HG03432 (cell line): ENCODE results near the gene DEFB121.
"Not testable (repeated sequence)": the region's sequence is repeated elsewhere in the genome, so short reads cannot be mapped to it uniquely, and the experiment has no call there.

ENCODE experiments used
- ATAC-seq: cut with Tn5 transposase; IDR thresholded peaks from one replicate; pipeline ENCODE4 v1.9.1; 2021; ENCODE audit warnings: mild to moderate bottlenecking, moderate library complexity; ENCODE audit not compliant: unreplicated experiment

The DEFB121 gene, protein sequence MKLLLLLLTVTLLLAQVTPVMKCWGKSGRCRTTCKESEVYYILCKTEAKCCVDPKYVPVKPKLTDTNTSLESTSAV

DNA sequence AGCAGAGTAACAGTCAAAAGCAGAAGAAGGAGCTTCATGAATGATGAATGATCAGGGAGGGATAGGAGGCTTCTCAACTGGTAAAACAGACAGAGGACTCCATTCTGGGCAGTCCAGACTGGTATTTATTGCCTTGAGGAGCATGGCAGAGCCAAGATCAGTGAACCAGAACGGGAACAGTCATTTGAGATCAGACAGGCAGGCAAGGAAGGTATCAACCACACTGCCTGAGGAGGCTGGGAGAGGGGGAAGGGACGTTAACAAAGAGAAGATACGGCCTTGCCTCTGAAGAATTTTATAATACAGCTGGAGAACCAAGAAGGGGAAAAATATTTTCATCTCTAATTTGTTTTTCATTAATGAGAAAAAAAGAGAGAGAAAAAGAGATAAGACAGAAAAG is at the start of gene DEFB121:
TSS of gene DEFB121 (minus strand) at position 101 of the 400 bp plus-strand sequence. CDS start at position 38, 63 bp downstream.
- no peak for ATAC-seq

DNA sequence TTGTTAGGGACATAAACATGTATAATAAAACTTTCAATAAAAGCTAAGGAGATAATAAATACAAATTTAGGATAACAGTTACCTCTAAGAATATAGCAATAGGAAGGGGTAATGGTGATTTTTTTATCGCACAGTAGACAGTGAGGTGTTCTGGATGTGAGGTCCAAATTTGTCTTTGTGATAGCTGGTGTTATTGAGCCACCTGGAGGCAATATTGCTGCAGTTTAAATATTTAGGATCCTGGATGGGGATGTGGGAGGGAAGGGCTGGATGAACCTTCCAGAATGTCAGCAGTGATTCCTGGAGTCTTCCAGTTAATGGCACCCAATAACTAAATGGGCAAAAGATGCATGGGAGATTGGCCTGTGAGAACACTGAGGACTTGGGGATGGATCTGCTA is 48.3 kb upstream of the DEFB121 start:
- ATAC-seq = no peak

DNA sequence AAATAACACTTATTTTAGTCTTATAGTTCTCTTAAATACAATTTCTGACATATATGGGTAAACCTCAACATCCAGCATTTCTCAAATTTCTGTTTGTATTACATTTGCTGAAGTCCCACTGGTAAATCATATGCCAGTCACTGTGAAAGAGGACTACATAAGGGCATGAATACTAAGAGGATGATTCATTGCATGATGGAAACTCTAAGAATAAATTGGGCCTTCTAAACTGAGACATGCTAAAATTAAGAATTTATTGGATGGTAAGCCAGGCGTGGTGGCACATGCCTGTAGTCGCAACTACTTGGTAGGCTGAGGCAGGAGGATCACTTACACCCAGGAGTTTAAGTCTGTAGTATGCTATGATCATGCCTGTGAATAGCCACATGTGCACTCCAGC is 46.6 kb upstream of the DEFB121 start:
- ATAC-seq = no peak

DNA sequence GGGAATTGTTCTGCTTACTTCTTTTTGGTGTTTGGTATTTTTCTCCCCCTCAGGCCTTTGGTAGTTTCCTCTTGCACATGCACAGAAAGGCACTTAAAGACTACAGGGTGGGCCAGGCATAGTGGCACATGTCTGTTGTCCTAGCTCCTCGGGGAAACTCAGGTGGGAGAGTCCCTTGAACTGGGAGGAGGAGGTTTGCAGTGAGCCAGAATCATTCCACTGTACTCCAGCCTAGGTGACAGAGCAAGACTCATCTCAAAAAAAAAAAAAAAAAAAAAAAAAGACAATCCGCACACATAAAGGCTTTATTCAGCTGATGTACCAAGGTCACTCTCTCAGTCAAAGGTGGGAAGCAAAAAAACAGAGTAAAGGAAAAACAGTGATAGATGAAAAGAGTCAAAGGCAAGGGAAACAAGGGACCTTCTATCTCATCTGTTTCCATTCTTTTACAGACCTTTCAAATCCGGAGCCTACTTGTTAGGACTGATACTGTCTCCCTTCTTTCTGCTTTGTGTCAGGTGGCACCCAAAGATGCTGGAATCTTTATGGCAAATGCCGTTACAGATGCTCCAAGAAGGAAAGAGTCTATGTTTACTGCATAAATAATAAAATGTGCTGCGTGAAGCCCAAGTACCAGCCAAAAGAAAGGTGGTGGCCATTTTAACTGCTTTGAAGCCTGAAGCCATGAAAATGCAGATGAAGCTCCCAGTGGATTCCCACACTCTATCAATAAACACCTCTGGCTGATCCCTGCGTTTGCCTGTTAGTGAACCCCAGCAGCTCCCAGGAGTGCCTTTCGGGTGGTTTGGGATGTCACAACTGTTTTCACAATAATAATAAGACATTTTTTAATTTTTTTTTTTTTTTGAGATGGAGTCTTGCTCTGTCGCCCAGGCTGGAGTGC is 43.7 kb upstream of the DEFB121 start:
- ATAC-seq = no peak

DNA sequence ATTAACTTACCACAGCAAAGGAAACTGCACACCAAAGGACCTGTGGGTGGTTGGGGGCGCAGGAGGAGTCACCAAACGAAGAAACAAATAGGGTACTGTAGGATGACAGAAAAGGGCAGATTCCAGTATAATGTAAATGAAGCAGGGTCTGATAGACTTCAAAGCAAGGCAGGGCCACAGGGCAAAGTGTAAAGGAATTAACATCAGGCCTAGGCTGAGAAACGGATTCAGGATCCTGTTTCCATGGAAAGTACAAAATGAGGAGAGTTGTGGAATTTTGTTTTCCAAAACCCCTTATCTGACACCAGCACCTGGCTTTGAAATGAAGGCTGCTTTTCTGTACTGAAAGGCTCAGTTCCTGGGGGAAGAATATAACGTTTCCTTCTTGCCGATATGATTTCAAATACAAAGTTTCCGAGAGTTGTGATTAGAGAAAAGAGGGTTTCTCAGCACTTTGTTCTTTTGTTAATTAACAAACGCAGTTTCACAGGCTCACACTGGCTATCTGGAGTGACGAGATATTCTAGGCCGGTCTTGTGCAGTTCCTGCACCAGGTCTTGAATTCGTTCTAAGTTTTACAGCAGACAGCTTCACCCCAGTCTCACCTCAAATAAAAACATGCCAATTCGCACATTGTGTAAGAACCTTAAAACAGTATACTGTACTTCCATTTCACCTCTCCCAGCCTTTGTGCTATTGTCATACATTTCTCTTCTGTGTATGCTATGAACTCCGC is 40.2 kb upstream of the DEFB121 start:
- ATAC-seq = no peak

DNA sequence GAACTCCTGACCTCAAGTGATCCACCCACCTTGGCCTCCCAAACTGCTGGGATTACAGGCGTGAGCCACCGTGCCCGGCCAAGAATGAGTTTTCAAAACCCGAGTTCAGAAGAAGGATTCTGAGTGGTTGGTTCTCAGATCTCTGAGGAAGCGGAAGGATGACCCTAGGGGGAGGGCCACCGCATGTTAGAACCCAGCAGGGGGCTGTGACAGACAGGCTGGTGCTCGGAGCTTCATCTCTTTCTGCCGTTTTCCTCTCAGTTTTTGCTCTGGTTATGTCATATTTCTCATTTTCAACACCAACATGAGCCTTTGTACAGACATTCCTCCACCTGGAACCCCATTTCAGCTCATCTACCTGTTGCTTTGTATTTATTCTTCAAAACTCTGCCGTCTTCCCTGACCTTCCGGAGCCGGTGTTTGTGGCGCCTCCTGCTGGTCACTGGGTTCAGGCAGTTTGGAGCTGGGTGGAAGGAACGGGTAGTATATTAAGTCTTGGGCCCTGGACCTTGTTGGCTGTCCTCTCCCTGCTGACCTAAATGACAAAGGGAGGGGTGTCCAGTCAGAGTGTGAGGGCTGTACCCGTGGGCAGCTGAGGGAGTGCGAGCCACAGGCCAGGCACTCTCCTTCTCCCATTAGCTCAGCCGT is 34.1 kb upstream of the DEFB121 start, which contains the start of gene DEFB123:
TSS of gene DEFB123 (plus strand) at position 621 of the 648 bp plus-strand sequence. CDS start 67 bp downstream, outside the sequence.
- ATAC-seq = no peak

DNA sequence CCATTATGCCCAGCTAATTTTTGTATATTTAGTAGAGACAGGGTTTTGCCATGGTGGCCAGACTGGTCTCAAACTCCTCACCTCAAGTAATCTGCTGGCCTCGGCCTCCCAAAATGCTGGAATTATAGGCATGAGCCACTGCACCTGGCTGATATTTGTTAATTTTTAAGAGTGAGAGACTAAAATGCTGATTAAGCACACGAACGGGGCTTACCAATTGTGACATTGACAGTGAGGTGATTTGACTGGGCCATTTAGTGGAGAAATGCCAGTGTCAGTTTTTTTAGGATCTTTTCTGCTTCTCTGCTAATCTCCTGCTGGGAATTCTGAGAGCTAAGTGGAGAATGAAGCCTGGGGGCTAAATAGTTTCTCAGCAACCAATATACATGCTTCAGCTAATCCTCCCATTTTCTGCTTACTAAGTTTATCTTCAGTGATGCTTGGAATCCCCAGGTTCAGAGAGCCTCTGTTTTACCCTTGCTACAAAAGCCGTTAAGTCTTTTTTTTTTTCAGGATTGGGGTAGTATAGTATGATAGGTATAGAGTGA is 24.6 kb upstream of the DEFB121 start:
- ATAC-seq = no peak

DNA sequence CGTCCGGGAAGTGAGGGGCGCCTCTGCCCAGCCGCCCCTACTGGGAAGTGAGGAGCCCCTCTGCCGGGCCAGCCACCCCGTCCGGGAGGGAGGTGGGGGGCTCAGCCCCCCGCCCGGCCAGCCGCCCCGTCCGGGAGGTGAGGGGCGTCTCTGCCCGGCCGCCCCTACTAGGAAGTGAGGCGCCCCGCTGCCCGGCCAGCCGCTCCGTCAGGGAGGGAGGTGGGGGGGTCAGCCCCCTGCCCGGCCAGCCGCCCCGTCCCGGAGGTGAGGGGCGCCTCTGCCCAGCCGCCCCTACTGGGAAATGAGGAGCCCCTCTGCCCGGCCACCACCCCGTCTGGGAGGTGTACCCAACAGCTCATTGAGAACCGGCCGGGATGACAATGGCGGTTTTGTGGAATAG is 21.6 kb upstream of the DEFB121 start:
- not testable (repeated sequence) for ATAC-seq

DNA sequence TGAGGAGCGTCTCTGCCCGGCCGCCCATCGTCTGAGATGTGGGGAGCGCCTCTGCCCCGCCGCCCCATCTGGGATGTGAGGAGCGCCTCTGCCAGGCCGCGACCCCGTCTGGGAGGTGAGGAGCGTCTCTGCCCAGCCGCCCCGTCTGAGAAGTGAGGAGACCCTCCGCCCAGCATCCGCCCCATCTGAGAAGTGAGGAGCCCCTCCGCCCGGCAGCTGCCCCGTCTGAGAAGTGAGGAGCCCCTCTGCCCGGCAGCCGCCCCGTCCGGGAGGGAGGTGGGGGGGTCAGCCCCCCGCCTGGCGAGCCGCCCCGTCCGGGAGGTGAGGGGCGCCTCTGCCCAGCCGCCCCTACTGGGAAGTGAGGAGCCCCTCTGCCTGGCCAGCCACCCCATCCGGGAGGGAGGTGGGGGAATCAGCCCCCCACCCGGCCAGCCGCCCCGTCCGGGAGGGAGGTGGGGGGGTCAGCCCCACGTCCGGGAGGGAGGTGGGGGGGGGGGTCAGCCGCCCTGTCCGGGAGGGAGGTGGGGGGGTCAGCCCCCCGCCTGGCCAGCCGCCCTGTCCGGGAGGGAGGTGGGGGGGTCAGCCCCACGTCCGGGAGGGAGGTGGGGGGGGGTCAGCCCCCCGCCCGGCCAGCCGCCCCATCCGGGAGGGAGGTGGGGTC is 21.0 kb upstream of the DEFB121 start:
- not testable (repeated sequence) for ATAC-seq

DNA sequence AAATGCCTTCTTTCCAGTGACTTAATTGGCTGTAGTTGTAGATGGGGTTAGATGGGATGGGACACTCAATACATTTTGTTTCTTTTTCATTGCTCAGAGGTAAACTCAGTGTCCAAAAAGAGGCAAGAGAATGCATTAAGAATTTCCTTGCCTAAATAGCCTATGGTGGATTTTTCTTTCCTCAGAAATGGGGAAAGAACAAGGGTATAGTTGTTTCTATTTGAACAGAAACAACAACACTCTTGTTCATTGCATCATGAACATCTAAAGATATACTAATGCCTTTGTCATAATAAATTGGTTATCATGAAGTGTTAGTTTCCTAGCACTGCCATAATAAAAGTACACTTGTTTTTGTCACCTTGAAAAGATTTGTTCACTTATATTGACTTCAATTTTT is 19.8 kb upstream of the DEFB121 start:
- ATAC-seq = no peak

DNA sequence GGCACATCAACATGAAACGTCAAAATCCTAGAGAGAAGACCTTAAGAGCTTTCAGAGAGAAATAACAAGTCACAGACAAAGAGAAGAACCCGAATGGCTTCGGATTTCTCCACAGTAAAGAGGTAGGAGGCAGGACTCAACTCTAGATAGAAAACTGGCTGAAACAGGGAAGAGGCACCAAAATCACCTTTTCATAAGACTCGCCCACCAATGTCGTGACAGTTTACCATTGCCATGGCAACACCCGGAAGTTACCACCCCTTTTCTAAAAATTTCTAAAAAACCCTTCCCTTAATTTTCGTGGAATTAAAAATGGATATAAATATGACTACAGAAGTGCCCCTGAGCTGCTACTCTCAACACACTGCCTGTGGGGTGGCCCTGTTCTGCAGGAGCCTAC is 12.3 kb upstream of the DEFB121 start:
- ATAC-seq = no peak

DNA sequence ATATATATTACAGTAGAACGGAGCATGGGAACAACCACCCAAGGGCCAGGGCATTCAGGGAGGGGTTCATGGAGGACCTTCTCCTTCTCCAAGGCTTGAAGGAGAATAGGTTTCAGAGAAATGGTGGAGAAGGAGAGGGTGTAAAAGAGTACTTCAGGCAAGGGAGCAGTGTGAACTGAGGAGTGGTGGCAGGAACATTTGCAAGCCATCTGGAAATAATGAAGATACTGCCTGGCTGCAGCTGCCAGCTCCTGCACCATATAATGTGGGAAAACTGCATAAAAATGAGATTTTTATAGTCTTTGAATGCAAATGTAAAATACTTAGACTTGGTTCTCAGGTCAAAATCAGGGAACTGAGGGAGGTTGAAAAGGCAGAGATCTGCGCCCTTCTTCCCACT is 9.6 kb upstream of the DEFB121 start:
- no peak for ATAC-seq

DNA sequence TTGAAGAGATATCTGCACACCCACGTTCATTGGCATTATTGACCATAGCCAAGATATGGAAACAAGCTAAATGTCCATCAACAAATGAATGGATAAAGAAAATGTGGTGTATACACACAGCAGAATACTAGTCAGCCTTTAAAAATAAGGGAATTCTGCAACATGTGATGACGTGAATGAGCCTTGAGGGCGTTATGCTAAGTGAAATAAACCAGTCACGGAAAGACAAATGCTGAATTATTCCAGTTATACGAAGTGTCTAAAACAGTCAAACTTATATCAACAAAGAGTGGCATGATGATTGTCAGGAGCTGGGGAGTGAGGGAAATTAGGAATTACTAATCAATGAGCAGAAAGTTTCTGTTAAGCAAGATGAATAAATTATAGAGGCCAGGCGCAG is 8.4 kb upstream of the DEFB121 start:
- ATAC-seq = no peak

DNA sequence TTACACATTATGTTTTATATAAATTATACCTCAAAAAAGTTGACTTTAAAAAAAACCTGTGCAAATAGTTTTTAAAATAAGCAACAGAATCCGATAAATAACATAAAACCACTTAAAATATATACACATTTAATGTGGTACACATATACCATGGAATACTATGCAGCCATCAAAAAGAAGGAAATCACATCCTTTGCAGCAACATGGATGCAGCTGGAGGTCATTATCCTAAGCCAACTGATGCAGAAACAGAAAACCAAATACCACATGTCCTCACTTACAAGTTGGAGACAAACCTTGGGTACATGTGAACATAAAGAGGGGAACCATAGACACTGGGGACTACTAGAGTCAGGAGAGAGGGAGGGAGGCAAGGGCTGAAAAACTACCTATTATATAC is 4.0 kb upstream of the DEFB121 start:
- ATAC-seq = no peak

DNA sequence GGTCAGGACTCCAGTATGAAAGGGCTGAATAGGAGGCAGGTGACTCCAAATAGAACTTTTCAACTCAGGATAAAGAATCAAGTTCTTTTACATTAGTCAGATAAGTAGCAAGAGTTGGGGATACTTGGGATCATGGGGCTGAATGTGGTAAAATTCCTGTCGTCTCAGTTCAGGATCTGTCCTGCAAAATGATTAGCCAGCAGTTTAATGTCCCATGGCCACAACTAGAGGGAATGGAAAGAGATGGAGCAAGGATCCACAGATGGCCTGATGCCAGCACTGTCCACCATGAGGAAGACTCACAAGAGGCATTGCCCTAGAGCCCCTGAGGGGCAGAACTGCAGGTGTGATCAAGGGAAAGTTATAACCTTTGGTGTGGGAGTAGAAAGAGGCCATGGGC is 2.1 kb downstream of the DEFB121 start:
- ATAC-seq = no peak

DNA sequence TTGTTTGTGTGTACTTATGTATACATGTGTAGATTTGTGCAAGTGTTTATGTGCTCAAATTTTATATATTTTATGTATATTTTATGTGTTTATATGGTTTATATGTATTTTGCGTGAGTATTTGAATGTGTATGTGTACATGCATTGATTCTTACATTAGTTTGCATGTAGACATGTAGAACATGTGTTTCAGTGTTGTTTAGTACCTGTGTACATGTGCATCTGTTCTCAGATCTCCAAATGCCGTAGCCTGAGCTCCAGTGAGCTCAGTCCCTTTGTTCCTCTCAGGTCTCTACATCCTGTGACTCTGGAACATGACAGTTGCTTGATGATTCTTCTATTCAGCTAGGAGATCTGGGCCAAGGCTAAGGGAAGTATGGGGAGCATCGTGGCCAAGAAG is 11.1 kb downstream of the DEFB121 start:
- ATAC-seq = no peak

DNA sequence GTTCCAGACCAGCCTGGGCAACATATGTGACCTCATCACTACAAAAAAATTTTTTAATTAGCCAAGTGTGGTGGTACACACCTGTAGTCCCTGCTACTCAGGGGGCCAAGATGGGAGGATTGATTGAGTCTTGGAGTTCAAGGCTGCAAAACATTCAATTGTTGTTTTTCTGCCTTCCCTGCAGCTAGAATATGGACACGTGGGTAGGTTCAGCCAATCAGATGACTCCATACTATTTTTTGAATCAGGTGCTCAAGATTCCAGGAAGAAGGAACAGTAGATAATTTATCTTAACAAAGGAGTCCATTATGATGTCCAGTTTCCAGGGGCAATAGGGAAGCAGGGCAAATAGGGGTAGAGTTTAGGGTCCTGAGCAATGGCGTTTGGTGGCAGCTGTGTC is 13.2 kb downstream of the DEFB121 start:
- no peak for ATAC-seq

DNA sequence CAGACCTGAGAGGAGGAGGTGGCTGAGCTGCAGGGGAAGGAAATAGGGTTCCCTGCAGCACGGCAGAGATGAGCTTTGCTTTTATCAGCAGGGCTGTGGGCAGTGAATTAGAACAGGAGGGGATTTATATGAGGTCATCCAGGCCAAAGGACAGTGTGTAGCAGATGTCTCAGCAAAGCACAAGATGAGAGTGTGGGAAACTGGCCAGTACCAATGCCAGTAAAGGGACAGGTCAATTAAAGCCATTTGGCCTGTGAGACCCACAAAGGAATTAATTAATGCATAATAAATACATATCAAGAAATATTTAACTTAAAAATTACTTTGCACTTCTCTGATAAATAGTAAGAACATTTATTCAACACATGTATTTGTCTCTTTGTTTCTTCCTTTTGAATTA is 15.5 kb downstream of the DEFB121 start, which contains the start of gene DEFB119:
TSS of gene DEFB119 (minus strand) at position 101 of the 400 bp plus-strand sequence. CDS start 107 bp downstream, outside the sequence.
- no peak for ATAC-seq

DNA sequence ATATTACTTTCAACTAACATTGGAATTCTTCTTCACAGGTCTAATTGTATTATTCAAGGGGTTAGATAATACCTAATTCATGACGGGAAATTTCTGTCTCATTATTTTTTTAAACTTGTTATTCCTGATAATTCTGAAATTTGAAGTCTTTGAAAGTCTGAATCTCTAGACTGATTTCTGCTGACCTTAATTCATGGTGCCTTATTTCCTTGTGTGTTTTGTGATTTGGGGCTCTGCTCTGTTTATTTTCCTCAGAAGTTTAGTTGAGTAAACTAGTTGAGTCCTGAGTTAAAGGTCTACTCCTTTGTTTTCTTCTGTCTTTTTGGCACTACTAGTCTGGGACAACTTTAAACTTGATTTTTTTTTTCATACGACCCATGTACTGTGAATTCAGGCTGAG is 31.7 kb downstream of the DEFB121 start:
- no peak for ATAC-seq

DNA sequence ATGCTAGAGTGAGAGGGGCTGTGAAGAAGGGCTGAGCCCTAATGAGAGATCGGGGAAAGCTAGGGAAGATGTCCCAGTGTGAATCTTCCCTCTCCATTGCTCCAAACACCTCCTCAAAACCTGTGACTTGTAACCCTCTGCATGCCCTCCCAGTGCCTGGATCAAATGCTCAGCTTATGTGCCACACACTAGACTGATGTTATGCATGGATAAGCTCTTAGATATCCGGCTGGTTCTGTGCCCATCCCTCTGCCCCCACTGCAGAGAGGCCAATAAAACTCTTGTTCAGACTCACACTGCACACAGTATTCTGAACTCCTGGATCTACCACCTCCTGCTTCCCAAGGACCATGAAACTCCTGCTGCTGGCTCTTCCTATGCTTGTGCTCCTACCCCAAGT is 37.7 kb downstream of the DEFB121 start, which contains the start of gene DEFB118:
TSS of gene DEFB118 (plus strand) at position 301 of the 400 bp plus-strand sequence. CDS start at position 351, 50 bp downstream.
- ATAC-seq = no peak
